HG03097 (cell line): ENCODE results near the gene HSF2.

Source experiments
- ATAC-seq: cut with Tn5 transposase; IDR thresholded peaks from one replicate; pipeline ENCODE4 v1.9.1; 2021; ENCODE audit not compliant: unreplicated experiment, low FRiP score

HSF2 gene, protein sequence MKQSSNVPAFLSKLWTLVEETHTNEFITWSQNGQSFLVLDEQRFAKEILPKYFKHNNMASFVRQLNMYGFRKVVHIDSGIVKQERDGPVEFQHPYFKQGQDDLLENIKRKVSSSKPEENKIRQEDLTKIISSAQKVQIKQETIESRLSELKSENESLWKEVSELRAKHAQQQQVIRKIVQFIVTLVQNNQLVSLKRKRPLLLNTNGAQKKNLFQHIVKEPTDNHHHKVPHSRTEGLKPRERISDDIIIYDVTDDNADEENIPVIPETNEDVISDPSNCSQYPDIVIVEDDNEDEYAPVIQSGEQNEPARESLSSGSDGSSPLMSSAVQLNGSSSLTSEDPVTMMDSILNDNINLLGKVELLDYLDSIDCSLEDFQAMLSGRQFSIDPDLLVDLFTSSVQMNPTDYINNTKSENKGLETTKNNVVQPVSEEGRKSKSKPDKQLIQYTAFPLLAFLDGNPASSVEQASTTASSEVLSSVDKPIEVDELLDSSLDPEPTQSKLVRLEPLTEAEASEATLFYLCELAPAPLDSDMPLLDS

DNA sequence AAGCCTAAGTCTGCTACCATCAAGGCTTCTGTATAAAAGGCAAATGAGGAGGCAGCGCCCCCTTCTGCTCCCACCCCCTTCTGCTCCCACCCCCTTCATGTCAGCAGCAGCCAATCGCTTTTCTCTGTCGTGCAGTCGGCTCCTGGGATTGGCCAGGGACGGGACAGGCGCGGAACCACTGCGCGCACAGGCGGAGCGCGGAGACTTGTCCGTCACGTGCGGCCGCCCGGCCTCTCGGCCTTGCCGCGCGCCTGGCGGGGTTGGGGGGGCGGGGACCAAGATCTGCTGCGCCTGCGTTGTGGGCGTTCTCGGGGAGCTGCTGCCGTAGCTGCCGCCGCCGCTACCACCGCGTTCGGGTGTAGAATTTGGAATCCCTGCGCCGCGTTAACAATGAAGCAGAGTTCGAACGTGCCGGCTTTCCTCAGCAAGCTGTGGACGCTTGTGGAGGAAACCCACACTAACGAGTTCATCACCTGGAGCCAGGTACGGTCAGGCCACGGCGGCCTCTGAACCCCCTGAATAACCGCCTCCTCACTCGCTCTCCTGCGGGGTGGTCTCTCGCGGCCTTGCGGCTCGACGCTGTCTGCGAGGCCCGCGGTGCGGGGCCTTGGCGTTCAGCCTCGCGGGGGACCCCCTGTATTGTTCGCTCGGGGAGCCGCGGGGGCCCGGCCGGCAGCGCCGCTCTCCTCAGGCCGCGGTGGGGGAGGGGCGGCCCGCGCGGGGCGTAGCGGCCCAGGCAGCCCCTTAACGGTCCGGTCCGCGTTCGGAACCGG is at the start of gene HSF2:
Gene HSF2 (plus strand): TSS at position 305 of the 773 bp plus-strand sequence. CDS start 86 bp downstream, at position 391.
- peak; percentile 100 for ATAC-seq

DNA sequence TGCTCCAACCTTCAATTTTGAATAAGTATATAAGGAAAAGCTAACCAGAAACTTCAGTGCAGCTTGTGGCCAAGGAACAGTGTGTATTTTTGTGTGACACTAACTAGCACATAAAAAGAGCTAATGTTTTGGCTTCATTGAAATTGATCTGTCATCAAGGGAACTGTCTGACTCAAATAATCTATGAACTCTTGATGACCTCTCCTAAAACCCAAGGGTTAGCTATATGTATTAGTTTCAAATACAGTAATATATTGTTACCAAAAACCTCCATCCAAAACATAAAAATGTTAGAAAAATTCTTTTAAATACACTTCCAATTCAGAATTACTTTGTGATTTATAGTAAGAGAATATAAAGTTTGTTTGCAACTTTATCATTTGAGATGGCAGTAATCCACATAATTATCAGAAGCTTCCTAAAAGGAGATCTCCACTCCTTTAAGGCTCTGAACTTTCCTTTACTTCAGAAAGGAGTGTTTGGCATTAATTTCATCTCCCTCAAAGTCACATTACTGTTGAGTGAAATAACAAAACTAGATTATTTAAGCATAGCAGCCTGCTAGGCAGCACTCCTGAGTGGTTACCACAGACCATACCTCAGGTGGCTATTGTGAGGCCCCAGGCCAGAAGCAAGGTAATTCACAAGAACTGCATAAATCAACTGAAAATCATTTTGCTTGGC is 46.3 kb upstream of the HSF2 start:
- ATAC-seq, result no peak

DNA sequence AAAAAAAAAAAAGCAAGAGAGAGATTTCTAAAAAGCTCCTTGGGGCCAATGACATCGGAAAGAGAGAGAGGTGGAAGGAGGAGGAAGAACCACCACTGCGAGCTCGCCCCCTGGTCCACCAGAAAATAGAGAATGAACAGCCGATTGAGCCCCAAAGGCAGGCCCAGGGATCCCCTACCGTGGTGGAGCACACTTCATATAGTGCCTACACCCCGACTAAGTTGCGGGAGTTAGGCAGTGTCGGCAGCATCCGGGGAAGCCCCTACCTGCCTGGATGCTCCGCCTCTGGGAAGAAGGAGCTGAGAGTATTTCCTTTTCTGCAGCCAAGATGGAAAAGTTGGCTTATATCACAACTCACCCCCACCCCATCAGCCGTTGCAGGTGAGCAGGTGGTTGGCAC is 38.6 kb upstream of the HSF2 start:
- ATAC-seq, result no peak

DNA sequence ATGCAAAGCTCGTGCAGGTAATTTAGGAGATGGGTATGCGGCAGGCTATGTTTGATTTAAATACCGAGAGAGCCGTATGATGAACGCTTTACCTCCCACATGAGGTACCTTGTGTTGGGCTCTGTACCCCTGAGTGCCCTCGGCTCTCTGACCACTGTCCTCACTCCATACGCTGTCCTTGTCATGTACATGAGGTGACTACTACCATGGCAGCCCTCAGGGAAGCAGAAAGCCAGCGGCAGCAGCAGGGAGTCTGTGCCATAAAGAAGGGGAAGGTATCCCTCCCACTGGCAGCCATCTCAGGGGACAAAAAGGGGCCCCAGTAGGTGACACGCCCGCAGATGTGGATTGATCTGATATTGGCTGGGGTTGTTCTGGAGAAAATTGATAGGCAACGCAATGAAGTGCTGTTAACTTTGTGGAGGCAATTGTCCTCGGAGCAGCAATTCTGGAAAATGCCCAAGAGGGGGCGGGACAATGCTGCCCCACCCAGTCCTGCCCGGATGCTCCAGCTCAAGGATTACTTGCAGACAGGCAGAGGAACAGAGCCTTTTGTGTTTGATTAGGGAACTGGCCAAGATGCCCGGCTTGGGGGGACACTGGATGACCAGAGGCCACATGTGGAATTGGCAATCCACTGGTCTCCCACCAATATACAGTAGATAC is 38.0 kb upstream of the HSF2 start:
- no peak for ATAC-seq

DNA sequence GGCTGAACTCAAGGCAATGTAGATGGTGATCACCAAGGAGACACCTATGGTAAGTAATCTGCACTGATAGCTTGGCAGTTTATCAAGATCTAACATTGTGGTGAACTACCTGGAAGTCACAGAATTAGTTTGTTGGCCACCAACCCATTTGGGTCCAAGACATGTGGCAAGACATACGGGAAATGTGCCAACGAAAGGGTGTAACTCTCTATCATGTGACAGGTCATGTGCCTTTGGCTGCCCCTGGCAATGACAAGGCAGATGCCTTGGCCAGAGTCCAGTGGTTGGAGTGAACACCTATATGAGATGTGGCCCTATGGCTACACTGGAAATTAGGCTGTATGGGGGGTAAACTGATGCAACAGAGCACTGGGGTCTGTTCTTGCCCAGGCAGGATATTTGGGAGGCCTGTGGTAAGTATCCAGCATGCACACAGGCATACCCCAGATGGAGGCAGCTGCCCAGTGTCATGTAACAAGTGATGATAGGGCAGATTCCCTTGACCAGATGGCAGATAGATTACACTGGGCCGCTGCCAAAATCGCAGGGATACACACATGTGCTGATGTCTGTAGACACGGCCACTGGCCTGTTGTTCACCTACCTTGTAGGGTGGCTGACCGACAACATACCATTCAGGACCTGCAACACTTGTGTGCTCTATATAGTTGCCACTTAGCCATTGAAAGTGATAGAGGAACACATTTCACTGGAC is 35.5 kb upstream of the HSF2 start:
- no peak for ATAC-seq

DNA sequence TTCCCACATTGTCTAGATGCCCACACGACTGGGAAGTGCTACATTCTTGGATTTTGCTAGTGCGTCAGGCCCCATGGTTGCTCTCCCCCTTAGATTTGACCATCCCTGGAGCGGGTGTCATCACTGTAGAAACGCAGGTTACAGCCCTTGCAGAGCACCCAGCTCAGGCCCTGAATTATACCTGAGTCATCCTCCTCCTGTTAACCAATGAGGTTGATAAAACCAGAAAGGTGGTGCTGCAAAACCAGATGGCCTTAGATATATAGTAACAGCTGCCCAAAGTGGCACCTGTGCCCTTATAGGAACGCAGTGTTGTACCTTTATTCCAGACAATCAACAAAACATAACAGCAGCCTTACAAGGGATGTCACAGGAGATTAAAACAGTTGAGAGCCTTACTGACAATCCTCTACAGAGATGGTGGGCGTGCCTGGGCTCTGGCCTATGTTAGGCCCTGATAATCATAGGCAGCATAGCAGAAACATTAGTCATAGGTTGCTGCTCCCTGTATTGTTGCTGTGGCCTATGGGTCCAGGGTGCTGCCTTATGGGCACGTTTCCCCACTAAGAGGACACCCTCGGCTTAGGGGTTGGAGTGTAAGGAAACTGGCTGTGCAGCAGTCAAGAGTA is 33.6 kb upstream of the HSF2 start:
- ATAC-seq, result no peak

DNA sequence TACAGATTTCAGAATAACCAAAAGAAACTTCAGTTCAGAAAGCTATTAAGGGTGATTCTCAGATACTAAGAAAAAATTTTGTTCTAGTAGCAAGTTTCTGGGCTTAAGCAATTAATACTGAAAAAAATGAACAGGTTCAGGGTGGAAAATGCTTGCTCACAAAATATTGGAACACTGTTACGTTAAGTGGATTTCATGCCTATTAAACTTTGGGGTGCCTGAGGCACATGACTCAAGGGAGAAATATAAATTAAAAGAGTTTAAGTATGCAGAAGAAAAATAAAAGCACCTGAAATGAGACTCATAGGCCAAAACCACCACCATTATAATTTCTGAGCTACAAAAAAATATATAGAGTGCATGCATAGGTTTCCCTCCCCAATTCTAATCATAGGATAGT is 32.3 kb upstream of the HSF2 start:
- ATAC-seq, result no peak

DNA sequence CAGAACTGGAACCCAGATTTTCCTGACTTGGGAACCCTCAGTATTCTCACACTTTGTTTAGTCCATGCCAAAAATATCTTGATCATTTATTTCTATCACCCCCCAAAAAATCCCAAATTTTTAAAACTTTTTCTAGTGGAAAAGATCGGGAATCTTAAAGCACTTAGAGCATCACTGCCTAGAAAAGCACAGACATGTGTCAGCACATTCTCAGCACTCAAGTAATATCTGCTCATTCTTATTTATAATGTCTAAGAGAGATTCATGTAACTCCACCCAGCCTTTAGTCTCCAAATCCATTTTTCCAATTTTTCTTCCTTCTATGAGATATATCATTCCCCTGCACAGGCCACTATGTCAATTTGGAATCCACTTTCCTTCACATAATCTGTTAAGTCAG is 29.9 kb upstream of the HSF2 start:
- no peak for ATAC-seq

DNA sequence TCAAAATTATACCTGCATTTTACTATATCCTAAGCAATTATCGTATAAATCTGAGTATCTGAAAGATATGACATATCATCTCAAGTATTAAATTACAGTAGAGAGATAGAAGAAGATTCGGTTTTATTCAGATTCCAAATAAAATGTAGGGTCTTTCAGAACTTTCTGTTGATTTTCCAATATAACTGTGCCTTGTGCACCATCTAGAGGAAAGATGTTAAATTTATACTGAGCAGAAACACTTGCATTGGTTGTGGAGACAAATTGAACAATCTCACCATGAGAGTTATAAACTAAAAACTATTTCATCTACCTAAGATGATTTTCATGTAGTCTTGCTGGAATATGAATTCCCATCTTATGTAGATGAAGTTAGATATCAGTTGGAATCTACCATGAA is 26.8 kb upstream of the HSF2 start:
- no peak for ATAC-seq

DNA sequence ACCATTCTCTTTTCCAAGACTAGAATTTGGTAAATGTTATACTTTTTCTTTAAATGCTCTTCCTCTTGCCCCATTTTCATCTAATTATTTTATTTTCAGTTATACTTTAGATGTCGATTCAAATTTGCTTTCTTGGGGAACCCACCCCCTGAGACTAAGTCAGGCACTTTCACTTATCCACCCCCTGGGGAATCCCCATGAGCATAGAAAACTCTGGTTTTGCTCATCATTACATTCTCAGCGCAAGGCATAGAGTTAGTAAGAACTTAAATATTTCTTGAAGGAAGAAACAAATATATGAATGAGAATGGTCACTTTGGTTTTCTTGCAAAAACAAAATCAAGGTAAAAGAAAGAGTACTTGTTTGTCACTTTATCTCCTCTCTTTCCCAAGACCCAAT is 25.1 kb upstream of the HSF2 start:
- no peak for ATAC-seq

DNA sequence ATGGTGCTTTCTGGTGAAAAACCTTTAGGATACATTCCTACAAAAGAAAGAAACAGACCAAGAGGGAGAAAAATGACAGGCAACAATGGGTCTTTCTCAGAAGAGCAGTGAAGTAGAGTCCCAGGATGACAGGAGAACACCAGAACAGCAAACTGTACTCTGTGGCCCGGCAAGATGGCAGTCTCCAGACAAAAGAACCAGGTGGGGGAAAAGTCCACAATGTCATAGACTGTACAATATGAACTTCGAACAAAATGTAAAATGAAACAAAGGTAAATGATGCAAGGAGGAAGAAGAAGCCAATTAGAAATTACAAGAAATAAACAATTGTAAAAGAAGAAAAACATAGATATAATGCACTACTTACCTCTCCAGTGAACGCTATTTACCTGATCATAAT is 23.2 kb upstream of the HSF2 start:
- no peak for ATAC-seq

DNA sequence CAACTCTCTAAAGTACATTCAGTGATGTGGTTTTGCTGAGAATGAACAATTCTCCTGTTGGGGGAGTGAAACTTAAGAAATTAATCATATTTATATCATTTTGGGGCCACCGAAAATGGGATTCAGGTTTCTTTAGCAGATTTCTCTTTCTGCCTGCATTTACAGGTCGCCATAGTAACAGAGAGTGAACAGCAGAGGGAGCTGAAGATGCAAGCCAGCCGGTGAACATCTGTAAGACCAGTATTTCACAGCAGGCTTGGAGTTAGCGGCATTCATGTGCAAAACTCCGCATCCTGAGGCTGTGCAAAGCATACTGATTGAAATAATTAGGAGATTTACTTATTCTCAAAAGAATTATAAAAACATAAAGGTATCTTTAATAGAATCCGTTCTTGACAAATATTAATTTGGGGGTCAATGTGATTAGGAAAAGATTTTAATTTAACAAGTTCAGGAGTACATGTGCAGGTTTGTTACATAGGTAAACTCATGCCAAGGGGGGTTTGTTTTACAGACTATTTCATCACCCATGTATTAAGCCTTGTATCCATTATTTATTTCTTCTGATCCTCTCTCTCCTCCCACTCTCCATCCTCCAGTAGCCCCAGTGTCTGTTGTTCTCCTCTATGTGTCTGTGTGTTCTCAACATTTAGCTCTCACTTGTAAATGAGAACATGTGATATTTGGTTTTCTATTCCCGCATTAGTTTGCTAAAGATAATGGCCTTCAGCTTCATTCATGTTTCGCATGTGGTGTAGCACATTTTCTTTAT is 17.8 kb upstream of the HSF2 start:
- ATAC-seq, result peak; percentile 96

DNA sequence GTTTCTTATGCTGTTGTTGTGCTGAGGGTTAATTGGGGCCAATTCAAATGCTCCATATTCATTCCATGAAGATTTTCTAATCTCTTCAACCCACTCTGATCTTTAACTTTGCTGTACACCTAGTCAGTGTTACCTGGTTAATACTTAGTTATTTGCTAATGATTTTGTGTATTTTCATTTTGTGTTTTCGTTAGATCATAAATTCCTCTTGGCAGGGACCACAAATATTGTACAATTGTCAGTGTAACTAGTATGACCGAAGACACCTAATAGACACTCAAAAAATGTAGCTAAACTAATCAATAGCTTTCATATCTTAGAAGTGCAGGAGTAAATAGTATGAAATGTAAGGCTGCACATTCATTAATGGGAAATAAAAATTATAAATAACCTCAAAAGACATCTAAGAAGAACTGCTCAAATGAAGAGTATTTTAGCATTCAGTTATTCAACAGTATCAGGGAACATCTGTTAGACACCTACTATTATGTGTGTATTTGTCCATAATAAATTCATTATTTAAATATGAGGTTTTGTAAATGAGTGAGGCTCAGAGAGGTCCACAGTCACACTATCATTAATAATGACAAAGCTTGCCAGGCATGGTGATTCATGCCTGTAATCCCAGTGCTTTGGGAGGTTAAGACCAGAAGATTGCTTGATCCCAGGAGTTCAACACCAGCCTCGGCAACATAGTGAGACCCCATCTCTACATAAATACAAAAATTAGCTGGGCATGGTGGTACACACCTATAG is 13.4 kb upstream of the HSF2 start:
- ATAC-seq, result no peak

DNA sequence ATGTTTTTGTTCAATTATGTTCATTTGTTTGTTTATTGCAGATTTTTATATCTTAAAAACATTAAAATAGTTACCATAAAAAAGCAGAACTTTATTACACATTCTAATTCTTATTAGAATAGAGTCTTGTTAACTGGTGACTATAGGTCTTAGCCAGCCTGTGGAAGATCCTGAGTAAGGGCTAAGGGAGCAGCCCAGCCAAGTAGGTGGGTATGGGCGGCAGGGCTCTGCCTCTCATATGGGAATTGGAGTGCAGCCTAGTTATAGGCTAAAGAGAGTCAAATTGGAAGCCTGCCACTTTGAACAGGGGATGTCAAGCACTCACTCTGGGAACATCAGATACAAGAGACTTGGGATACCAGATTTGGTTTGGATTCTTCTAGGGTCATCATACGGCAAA is 10.5 kb upstream of the HSF2 start:
- no peak for ATAC-seq

DNA sequence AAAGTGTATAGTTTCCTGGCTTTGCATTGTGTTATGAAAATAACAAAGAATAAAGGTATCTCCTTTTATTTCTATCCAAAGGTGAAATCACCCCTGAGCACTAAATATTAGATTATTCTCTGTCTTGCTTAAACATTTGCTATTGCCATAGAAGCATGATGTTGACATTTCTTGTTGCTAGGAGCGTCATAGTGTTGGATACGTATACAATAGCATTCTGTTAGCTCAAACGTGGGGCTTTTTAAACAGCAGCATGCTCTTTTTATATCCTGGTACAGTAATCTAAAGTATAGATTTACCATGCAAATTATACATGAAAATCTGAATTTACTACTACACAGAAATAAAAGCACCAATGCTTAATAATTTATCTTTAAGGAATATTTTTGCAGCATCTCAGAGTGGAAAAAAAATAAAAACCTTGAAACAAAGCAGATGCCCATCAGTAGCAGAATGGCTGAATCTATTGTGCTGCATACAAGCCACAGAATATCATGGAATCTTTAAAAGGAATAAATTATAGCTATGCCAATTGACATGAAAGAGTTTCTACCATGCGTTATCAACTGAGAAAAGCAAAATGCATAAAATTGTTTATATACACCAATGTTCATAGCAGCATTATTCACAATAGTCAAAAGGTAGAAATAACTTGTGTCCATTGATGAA is 9.6 kb upstream of the HSF2 start:
- no peak for ATAC-seq

DNA sequence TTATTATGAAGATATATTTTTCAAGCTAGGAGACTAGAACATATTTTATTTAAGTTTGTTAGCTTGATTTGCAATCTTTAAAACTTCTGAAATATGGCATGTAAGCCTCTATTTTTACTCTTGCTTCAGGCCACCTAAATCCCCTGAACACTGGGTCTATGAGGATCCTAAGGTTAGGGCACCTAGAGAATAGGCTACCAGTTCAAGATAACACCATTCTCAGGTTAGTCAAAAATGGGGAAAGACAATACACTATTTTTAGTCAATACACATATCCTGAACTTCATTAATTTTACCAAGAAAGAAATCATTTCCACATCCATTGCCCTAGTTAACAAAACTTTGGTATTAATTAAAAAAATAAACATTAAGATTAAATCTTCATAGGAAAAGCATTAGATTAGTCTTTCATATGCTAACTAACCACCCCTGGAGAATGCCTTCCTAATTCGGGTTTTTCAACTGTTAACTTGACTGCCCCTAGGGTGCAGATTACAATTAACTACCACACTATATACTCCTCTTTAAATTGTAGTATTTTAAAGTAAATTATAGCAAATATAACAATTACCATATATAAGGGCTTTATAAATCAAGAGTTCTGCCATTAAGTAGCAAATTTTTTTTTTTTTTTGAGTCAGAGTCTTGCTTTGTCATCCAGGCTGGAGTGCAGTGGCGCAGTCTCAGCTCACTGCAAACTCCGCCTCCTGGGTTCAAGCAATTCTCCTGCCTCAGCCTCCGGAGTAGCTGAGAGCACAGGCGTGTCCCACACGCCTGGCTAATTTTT is 6.7 kb upstream of the HSF2 start:
- no peak for ATAC-seq

DNA sequence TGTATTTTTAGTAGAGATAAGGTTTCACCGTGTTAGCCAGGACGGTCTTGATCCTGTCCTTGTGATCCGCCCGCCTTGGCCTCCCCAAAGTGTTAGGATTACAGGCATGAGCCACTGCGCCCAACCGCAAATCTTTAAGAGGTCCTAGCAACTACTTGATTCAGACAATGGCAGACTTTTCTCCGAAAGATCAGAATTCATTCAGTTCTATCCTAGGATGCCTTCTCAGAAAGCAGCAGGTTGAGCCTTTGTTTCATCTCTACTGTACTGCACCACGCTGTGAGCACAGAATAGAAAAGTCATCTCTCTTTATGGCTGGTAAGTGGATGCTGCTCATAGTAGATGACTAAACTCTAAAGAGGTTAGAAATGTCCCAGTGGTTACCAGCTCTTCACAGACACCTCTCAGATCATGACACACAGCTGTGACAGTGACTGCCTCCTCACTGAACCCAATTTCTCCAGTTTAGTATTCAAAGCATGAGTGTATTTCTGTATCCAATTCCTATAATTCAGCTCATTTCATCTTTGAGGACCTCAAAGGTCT is 6.0 kb upstream of the HSF2 start:
- ATAC-seq, result no peak
